Measurements from ENCODE around the gene CDC20. TPM values are rescaled to one million over a fixed set of nuclear protein-coding genes. Genes with fewer than 3 reads are reported as not detected.
"Not testable (repeated sequence)": the region's sequence is repeated elsewhere in the genome, so short reads cannot be mapped to it uniquely, and the experiment has no call there.

Gene CDC20
- total and polyA plus RNA-seq, 8 donors, result 1.8 to 31.4 (median 11.0) TPM

GRCh38 chr1:43368646-43369020 lies 9.9 kb downstream of the CDC20 start:
- TF ChIP-seq POLR2AphosphoS5 (IDR thresholded peaks at IDR 0.05) (no peak), CTCF (IDR thresholded peaks at IDR 0.05) (no peak), POLR2A (IDR thresholded peaks at IDR 0.05) (no peak), EP300 (IDR thresholded peaks at IDR 0.05) (no peak)
- H3K4me3 ChIP-seq, result peak overlapping the region; percentile 75 to 88 (median 82)
- peaks cover 26 to 69% (median 40%) of the 10 kb centered on the region in 4 donors for H3K4me1 ChIP-seq
- peaks cover 16 to 33% (median 19%) of the 10 kb centered on the region in 4 donors for H3K36me3 ChIP-seq
- whole genome bisulfite sequencing, 5 donors, result 13 to 24% (median 17%) methylated on average over 6 of the region's 6 CpGs
- H3K9me3 ChIP-seq, result no peaks in the 10 kb centered on the region
- peak overlapping the region; percentile 93 to 98 (median 97) for H3K27ac ChIP-seq
- intact Hi-C loops (cut with DNase I; ENCODE audit: low total_unique reads), result no loop called here
- H3K27me3 ChIP-seq, result no peaks in the 10 kb centered on the region
- no peak for DNase-seq

GRCh38 chr1:43369779-43370178 lies 11.0 kb downstream of the CDC20 start:
- H3K27ac ChIP-seq; H3K27me3 ChIP-seq; DNase-seq; H3K9me3 ChIP-seq; intact Hi-C loops (cut with DNase I; ENCODE audit: low total_unique reads); H3K4me3 ChIP-seq: not testable (repeated sequence)
- 96 to 99% (median 97%) methylated on average over 5 to 6 of the region's 6 CpGs for WGBS, 5 donors
- Histone ChIP-seq H3K36me3 (peaks cover 4 to 29% (median 8%) of the 10 kb centered on the region in 4 donors), H3K4me1 (peaks cover 26 to 61% (median 41%) of the 10 kb centered on the region in 4 donors)

- H3K4me1 ChIP-seq, result peaks cover 24 to 53% (median 38%) of the 10 kb centered on the region in 4 donors
- DNase-seq, result no peak
- H3K27ac ChIP-seq, result no peak overlapping the region
- H3K36me3 ChIP-seq, result peaks cover 0 to 23% (median under 1%) of the 10 kb centered on the region in 4 donors
- 69 to 86% (median 80%) methylated on average over 4 of the region's 4 CpGs for WGBS, 5 donors
- no peaks in the 10 kb centered on the region for H3K27me3 ChIP-seq
- no peaks in the 10 kb centered on the region for H3K9me3 ChIP-seq
- intact Hi-C loops (cut with DNase I; ENCODE audit: low total_unique reads), result no loop called here
- TF ChIP-seq POLR2A (IDR thresholded peaks at IDR 0.05), result no peak
- TF ChIP-seq CTCF (IDR thresholded peaks at IDR 0.05), result no peak
- no peak for TF ChIP-seq EP300 (IDR thresholded peaks at IDR 0.05)
- TF ChIP-seq POLR2AphosphoS5 (IDR thresholded peaks at IDR 0.05), result no peak
- no peak overlapping the region for H3K4me3 ChIP-seq
Observed at GRCh38 chr1:43370564-43370963, 11.8 kb downstream of the CDC20 start.

- Histone ChIP-seq H3K9me3 (no peaks in the 10 kb centered on the region), H3K4me3 (no peak overlapping the region), H3K27ac (peak overlapping the region in 3 of 5 donors; percentile 51 to 64 (median 62)), H3K27me3 (no peaks in the 10 kb centered on the region), H3K4me1 (peaks cover 8 to 37% (median 22%) of the 10 kb centered on the region in 4 donors), H3K36me3 (peaks cover 0 to 21% (median 0%) of the 10 kb centered on the region in 4 donors)
- no peak for DNase-seq
- WGBS, 5 donors, result 92 to 100% (median 96%) methylated on average over 5 of the region's 5 CpGs
- intact Hi-C loops (cut with DNase I; ENCODE audit: low total_unique reads), result no loop called here
- TF ChIP-seq CTCF (IDR thresholded peaks at IDR 0.05) (no peak), POLR2A (IDR thresholded peaks at IDR 0.05) (no peak), POLR2AphosphoS5 (IDR thresholded peaks at IDR 0.05) (no peak), EP300 (IDR thresholded peaks at IDR 0.05) (no peak)
Observed at GRCh38 chr1:43372172-43372571, 13.4 kb downstream of the CDC20 start.

Data from stomach (tissue), 9 donors.